Activated naive CD4-positive, alpha-beta T cell treated with anti-CD3 and anti-CD28 coated beads, Interleukin-2, amount 50 U/mL, for 72 hours (primary cell): ENCODE data around the gene SARS2. TPM values are rescaled to one million over a fixed set of nuclear protein-coding genes. Genes with fewer than 3 reads are reported as not detected.

Source experiments
- ATAC-seq, 2 donors: fragments of 150-1000 bp; cut with Tn5 transposase; 2 replicates each; pipeline ENCODE4 v1.10.0; 2021; ENCODE audit warnings: mild to moderate bottlenecking in 2 of 2, moderate library complexity in 2 of 2
- DNase-seq, 2 donors: peaks; one replicate each; pipeline ENCODE4 v3.0.0; 2021 to 2022; ENCODE audit warnings: low spot score in 2 of 2
- H3K27ac Mint-ChIP-seq, 2 donors: one replicate each; pipeline ENCODE4 v1.8.0; 2022; ENCODE audit warnings: mild to moderate bottlenecking in 2 of 2, mixed read lengths in 2 of 2
- H3K36me3 Mint-ChIP-seq, 2 donors: one replicate each; pipeline ENCODE4 v1.8.0; 2022; ENCODE audit warnings: mixed read lengths in 2 of 2
- H3K9me3 Mint-ChIP-seq, 2 donors: one replicate each; pipeline ENCODE4 v1.8.0; 2022; ENCODE audit warnings: mixed read lengths in 2 of 2
- total RNA-seq, 2 donors: library from RNA; stranded (reverse); gene quantifications; one replicate each; pipeline ENCODE4 v1.2.3, GENCODE V29; 2022

SARS2 gene
- total RNA-seq, 2 donors from 2014 or later: 35.9 to 59.1 TPM

- H3K36me3 Mint-ChIP-seq: peaks cover 18 to 20% of the 10 kb centered on the region in 2 donors
- DNase-seq: no peak
- peak overlapping the region in 1 of 2 donors; percentile 99 for H3K27ac Mint-ChIP-seq
Observed at GRCh38 chr19:38928391-38929001, 2.1 kb downstream of the SARS2 start.

DNA sequence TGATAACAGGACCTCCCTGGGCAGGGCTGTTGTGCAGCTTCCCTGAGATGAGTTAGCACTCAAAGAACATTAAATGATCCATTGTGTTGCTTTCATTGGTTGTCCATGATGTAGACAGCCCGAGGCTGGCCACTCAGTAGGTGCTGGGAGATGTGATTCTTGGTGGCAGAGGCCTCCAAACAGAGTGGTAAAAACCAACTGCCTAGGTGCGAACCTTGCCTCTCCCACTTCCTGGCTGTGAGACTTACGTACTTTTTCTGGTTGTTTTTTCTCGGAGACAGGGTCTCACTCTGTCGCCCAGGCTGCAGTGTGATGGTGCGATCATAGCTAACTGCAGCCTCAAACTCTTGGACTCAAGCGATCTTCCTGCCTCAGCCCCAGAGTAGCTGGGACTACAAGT, 6.2 kb downstream of the SARS2 start:
- DNase-seq (no peak), ATAC-seq (peak in 1 of 2 donors; percentile 28)
- peaks cover 0 to 7% of the 10 kb centered on the region in 2 donors for H3K36me3 Mint-ChIP-seq
- H3K9me3 Mint-ChIP-seq: no peaks in the 10 kb centered on the region
- no peak overlapping the region for H3K27ac Mint-ChIP-seq

More at GRCh38 chr19:38928391-38929001, 2.1 kb downstream of the SARS2 start:
- ATAC-seq: no peak
- H3K9me3 Mint-ChIP-seq: no peaks in the 10 kb centered on the region

DNA sequence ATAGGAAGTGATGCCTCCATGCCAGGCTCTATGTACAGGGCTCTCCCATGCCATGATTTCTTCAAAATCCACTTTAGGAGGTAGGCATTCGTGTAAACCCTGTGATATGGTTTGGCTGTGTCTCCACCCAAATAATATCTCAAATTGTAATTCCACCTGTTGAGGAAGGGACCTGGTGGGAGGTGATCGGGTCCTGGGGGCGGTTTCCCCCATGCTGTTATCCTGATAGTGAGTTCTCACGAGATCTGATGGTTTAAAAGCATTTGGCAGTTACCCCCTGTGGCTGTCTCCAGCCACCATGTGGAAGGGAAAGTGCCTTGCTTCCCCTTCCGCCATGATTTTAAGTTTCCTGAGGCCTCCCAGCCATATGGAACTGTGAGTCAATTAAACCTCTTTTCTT, 8.1 kb downstream of the SARS2 start:
- H3K9me3 Mint-ChIP-seq: no peaks in the 10 kb centered on the region
- peaks cover 0 to 7% of the 10 kb centered on the region in 2 donors for H3K36me3 Mint-ChIP-seq
- DNase-seq (no peak), ATAC-seq (no peak)
- no peak overlapping the region for H3K27ac Mint-ChIP-seq

DNA sequence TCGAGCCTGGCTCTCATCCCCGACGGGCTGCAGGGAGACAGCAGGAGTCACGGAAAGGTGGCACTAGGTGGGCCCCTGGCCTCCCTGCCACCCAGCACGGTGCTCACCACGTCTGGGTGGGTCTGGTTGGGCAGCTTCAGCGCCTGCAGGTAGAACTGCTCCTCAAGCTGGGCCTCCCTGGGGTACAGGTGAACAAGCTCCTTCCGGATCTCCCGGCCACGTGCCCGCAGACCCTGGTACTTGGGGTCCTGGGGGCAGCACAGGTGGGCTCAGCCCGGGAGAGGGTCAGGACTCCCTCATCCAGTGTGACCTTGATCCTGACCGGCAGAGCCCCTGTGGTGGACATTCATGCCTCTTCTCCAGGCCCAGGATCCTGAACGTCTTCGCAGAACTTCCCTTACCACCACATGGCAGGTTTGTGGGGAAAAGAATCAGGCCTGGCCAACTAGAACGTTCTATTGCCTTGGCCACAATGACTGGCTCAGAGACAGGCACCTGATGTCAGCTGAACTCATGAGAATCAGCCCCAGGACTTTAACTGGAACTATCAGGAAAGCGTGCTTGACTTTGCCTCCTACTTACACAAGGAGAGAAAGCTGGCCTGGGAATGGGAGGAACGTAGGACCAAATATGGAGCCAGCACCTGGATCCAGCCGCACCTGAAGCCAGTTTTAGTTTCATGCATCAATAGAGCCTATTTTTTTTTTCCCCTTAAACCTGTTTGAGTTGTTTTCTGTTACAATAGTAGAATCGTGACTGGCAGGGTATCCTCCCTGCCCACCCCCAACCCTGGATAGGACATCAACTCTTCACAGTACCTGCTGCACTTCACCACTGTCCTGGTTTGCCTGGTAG, 8.9 kb downstream of the SARS2 start:
- Mint-ChIP-seq H3K27ac (no peak overlapping the region), H3K9me3 (no peaks in the 10 kb centered on the region), H3K36me3 (peaks cover 0 to 7% of the 10 kb centered on the region in 2 donors)
- ATAC-seq (no peak), DNase-seq (no peak)

DNA sequence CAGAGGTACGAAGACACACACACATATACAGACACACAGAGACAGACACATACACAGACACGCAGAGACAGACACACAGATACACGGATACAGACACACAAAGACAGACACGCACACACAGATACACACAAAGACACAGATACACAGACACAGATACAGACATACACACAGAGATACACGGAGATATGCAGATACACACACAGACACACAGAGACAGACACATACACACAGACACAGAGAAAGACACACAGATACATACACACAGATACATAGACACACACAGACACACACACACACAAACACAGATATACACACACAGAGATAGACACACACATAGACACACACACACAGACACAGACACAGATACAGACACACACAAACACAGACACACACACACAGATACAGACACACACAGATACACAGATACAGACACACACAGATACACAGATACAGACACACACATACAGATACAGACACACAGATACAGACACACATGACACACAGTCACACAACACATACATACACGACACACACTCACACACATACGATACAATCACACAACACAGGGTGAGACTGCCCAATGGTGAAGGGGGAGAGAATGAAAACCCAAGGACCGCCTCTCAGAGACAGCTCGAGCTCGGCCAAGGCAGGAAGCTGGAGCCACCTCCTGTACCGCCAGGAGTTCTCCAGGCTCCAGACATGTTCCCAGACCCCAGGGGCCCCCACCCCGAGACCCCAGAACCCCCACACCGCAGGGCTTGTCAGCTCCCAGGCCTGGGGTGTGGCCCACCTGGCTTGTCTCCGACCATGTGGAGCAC, 9.8 kb downstream of the SARS2 start:
- ATAC-seq (no peak), DNase-seq (no peak)
- Mint-ChIP-seq H3K36me3 (peaks cover 0 to 7% of the 10 kb centered on the region in 2 donors), H3K9me3 (no peaks in the 10 kb centered on the region), H3K27ac (no peak overlapping the region)

DNA sequence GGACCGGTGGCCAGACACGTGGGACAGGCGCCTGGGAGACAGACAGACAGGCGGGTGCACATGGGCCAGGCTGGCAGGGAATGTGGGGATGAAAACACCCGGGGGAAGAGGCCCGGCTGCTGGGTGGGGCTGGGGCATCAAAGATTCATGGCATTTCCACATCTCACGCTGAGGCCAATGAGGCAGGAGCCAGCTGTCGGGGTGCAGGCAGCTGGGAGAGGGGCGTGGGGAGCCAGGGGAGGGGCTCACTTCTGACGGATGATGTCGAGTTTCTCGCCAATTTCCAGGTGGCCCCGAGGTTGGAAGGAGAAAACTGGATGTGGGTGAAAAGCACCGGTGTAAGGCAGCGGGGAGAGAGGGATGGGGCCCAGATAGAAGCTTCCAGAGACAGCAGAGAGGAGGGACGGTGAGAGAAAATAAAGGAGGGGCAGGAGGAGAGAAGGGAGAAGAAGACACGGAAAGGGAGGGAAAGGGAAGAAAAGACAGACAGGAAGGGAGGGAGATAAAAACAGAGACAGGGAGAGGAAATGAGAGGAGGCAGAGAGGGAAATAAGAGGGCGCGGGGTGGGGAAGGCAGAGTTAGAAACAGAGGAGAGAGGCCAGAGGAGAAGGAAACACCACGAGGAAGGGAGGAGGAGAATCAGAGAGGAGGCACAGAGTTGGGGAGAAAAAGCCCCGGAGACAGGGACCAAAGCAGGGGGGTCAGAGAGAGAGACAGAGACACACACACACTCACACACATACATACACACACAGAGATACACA, 10.5 kb downstream of the SARS2 start:
- Mint-ChIP-seq H3K36me3 (peaks cover 0 to 7% of the 10 kb centered on the region in 2 donors), H3K27ac (peak overlapping the region in 1 of 2 donors; percentile 63), H3K9me3 (no peaks in the 10 kb centered on the region)
- ATAC-seq (no peak), DNase-seq (no peak)

GRCh38 chr19:38918526-38918925, 12.0 kb downstream of the SARS2 start:
- DNase-seq: no peak
- no peak for ATAC-seq
- Mint-ChIP-seq H3K27ac (no peak overlapping the region), H3K9me3 (no peaks in the 10 kb centered on the region), H3K36me3 (peaks cover 0 to 7% of the 10 kb centered on the region in 2 donors)

GRCh38 chr19:38917921-38918491, 12.6 kb downstream of the SARS2 start:
- H3K9me3 Mint-ChIP-seq: no peaks in the 10 kb centered on the region
- H3K27ac Mint-ChIP-seq: no peak overlapping the region
- ATAC-seq (no peak), DNase-seq (no peak)
- H3K36me3 Mint-ChIP-seq: peaks cover 0 to 7% of the 10 kb centered on the region in 2 donors

DNA sequence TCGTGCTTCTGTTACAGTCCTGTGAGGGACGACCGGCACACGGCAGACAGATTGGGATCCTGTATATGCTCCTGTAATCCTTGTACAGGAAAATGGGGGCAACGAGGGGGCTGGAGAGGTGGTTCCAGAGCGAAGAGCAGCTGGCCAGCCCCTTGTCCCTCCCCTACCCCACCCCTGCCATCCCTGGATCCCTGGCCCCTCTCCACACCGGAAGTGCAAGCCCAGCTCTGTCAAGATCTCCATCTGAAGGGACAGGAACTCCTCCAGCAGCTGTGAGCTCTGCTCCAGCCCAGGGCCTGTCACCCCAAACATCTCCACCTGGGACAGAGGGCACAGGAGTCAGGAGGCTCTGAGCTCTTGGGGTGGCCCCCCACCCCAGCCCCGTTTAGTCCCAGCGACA, 13.0 kb downstream of the SARS2 start:
- Mint-ChIP-seq H3K9me3 (no peaks in the 10 kb centered on the region), H3K36me3 (peaks cover 0 to 7% of the 10 kb centered on the region in 2 donors), H3K27ac (no peak overlapping the region)
- DNase-seq: no peak
- ATAC-seq: no peak

DNA sequence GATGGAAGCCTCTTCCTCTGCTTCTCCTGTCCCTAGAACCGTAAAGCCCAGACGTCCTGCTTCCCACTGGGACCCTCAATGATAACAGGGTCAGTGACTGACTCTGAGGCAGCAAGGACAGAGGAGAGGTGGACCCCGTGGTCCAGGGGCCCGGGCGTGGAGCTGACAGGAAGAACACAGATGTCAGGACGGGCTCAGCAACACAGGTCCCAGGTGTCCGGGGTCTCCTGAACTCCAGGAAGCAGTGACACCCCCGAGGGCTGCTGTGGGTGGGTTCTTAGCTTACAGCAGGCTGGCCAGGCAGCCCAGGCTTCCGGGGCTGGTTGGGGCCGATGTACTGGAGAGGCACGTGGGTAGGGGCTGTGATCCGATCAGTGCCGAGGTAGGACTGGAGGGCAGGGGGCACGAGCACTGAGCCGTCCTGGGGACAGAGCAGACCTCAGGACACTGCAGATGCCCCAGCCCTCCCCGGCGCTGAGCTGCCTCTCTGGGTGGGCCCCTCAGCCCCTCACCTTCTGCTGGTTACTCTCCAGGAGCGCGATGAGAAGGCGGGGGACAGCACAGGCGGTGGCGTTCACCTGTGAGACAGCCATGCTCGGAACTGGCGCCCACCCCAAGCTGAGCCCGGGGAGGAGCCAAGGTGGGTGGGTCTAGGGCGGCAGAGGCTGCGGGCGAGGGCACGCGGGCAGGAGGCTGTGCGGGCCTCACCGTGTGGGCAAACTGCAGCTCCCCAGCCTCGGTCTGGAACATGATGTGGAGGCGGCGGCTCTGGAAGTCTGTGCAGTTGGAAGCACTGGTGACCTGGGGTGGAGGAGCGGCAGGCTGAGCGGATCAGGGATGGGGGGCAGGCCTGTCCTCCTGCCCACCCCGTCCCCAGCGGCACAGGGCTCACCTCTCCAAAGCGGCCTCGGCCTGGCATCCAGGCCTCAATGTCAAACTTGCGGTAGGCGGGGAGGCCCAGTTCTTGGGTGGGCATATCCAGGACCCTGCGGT, 14.9 kb downstream of the SARS2 start:
- no peak overlapping the region for H3K27ac Mint-ChIP-seq
- H3K36me3 Mint-ChIP-seq: no peaks in the 10 kb centered on the region
- DNase-seq (no peak), ATAC-seq (no peak)
- no peaks in the 10 kb centered on the region for H3K9me3 Mint-ChIP-seq

DNA sequence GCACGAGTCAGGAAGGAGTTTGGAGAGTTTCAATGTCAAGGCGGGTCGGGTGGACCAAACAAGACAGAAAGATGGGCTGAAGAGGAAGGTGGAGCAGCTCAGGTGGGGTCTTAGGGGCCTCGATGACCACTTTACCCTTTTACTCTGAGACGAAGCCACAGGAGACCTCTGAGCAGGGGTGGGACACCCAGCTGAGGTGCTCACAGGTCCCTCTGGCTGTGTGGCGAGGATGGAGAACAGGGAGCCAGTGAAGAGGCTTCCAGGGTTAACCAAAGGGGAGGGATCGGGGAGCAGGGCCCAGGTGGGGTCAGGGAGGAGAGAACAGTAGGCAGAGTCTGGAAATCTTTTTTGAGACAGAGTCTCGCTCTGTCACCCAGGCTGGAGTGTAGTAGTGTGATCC, 16.6 kb downstream of the SARS2 start:
- Mint-ChIP-seq H3K9me3 (no peaks in the 10 kb centered on the region), H3K27ac (peak overlapping the region in 1 of 2 donors; percentile 47), H3K36me3 (peaks cover 0 to under 1% of the 10 kb centered on the region in 2 donors)
- DNase-seq: no peak
- no peak for ATAC-seq

GRCh38 chr19:38912600-38913514, 17.7 kb downstream of the SARS2 start:
- Mint-ChIP-seq H3K27ac (peak overlapping the region; percentile 44 to 59), H3K36me3 (peaks cover 0 to 8% of the 10 kb centered on the region in 2 donors), H3K9me3 (no peaks in the 10 kb centered on the region)
- ATAC-seq (peak in 1 of 2 donors; percentile 17), DNase-seq (no peak)

GRCh38 chr19:38911388-38912001, 19.1 kb downstream of the SARS2 start:
- Mint-ChIP-seq H3K9me3 (no peaks in the 10 kb centered on the region), H3K27ac (no peak overlapping the region), H3K36me3 (peaks cover 0 to 22% of the 10 kb centered on the region in 2 donors)
- peak; percentile 15 to 20 for ATAC-seq
- no peak for DNase-seq

- no peak for ATAC-seq
- H3K9me3 Mint-ChIP-seq: no peaks in the 10 kb centered on the region
- peak overlapping the region; percentile 38 to 65 for H3K27ac Mint-ChIP-seq
- DNase-seq: no peak
- peaks cover 0 to 24% of the 10 kb centered on the region in 2 donors for H3K36me3 Mint-ChIP-seq
Observed at GRCh38 chr19:38910488-38910887, 20.1 kb downstream of the SARS2 start.
